ENCODE measurements around the gene LIN28A.
A peak's percentile ranks its signal among the peaks of the same experiment; 100 is the strongest.

The LIN28A gene

GRCh38 chr1:26431979-26432695 lies 21.5 kb downstream of the LIN28A start, which contains the start of gene DHDDS:
Gene DHDDS, plus strand, starts transcription at chr1:26432321. Its CDS starts 625 bp downstream, at chr1:26432946.
- peak; percentile 88 for DNase-seq (ENCODE audit: low read depth, low spot score)
- H3K27ac ChIP-seq = peak within 1 kb of the TSS; percentile 69

- H3K27ac ChIP-seq = peak overlapping the region; percentile 69
Measured at GRCh38 chr1:26432793-26433192, 22.2 kb downstream of the LIN28A start.

DNA sequence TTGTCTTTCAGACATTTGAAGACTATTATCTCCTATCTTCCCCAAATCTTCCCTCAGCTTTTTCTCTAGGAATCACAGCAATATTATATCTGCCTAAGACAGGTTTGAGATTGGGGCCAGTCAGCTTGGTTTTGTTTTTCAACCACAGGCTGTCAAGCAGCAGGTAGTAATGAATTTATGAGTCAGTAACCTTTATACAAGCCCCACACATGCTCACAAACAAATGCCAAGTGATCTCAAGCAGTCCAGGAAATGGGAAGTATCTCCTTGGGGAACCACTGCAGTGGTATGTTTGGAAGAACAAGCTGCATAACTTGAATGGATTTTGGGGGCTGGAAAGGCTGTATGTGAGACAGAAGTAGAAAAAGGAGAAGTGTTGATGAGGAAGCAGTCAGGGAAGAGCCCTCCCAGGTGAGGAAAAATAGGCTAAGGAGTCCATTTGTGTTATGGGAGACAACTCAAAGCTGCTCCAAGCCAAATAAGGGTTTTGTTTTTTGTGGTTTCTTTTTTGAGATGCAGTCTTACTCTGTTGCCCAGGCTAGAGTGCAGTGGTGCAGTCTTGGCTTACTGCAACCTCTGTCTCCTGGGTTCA lies 23.6 kb downstream of the LIN28A start:
- peak; percentile 3 for DNase-seq (ENCODE audit: low read depth, low spot score)
- H3K27ac ChIP-seq = no peak overlapping the region

More at GRCh38 chr1:26432793-26433192, 22.2 kb downstream of the LIN28A start:
- no peak for DNase-seq (ENCODE audit: low read depth, low spot score)

- no peak overlapping the region for H3K27ac ChIP-seq
- DNase-seq (ENCODE audit: low read depth, low spot score) = no peak
Measured at GRCh38 chr1:26438041-26438440, 27.4 kb downstream of the LIN28A start.

DNA sequence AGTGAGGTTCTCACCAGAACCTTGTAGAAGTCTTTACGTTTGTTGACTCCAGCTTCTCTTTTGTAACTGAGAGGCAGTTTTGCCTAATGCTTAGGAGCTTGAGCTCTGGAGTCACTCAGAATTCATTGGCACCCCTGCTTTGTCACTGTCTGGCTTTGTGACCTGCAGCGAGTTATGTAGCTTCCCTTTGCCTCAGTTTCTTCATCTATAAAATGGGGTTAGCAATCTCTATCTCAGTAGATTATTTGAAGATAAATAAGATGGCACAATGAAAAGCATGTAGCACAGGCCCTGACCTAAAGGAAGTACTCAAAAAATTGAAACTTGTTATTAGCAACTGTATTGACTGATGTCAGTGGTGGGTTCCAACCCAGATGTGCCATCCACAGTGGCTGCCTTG lies 29.6 kb downstream of the LIN28A start:
- DNase-seq (ENCODE audit: low read depth, low spot score) = no peak
- no peak overlapping the region for H3K27ac ChIP-seq

DNA sequence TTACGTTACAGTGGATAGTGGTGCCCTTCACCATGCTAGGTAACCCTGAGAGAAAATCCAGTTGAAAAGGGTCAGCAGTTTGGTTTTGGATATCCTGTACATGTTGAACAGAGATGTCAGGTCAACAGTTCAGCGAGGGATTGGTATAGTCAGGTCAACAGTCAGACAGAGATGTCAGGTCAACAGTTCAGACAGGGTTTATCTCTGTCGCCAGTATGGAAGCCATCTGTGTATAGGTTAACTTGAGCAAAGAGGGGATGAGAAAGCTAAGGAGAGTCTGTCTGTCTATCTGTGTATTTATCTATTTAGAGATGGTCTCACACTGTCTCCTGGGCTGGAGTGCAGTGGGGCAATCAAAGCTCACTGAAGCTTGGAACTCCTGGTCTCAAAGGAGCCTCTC lies 39.3 kb downstream of the LIN28A start:
- no peak overlapping the region for H3K27ac ChIP-seq
- no peak for DNase-seq (ENCODE audit: low read depth, low spot score)

DNA sequence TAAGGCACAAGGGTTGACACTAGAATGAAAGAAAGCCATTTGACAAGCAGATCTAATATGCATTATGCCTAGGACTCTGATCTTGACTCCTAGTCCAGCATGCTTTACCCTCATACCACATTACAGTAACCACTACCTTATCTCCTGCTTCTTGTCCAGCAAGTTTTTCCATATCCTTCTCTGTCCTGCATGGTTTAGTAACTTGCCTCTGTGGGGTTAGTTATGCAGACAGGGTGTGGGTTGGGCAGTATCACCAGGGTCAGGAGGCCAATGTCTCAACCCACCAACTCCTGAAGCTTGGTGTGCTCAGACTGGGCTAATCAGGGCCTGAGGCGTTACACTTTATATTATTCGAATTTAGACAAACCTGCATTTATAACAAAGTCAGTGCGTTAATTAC lies 40.3 kb downstream of the LIN28A start:
- DNase-seq (ENCODE audit: low read depth, low spot score) = no peak
- H3K27ac ChIP-seq = no peak overlapping the region

- no peak for DNase-seq (ENCODE audit: low read depth, low spot score)
- H3K27ac ChIP-seq = no peak overlapping the region
Measured at GRCh38 chr1:26452459-26453183, 42.0 kb downstream of the LIN28A start.

DNA sequence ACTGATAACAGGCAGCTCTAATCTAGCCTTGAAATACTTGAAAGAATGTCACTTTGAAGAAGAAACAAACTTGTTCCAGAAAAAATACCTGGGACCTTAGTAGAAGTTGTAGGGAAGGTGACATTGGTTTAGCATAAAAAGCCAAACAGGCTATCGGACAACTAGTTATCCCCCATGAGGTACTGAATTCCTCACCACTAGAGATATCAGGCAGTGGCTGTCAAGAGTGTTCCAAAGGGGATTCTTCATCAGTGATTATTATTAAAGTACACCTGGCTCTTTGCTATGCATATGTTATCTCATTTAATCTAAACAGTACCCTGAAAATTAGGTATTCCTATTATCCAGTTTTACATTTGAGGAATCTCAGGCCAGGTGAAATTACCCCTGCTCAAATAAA lies 48.5 kb downstream of the LIN28A start:
- DNase-seq (ENCODE audit: low read depth, low spot score) = no peak
- H3K27ac ChIP-seq = no peak overlapping the region

DNA sequence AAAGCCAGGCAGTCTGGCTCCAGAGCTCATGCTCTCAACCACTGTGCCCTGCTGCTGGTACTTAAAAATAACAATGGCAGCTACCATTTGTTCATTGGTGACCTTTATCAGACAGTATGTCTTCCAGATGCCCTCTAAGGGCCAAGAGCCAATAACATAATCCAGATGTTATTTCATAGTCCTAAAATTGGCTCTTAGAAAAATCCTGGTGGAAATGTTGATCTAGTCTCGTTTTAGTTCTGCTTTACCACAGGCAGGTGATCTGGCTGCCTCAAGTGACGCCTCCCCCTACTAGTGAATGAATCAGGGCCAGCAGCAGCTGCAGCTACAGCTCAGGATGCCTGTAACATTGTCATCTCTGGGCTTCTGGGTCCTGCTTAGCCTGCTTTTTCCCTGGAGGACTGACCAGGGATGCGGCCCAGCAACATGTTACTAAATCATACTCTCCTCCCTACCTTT lies 49.0 kb downstream of the LIN28A start:
- no peak overlapping the region for H3K27ac ChIP-seq

DNA sequence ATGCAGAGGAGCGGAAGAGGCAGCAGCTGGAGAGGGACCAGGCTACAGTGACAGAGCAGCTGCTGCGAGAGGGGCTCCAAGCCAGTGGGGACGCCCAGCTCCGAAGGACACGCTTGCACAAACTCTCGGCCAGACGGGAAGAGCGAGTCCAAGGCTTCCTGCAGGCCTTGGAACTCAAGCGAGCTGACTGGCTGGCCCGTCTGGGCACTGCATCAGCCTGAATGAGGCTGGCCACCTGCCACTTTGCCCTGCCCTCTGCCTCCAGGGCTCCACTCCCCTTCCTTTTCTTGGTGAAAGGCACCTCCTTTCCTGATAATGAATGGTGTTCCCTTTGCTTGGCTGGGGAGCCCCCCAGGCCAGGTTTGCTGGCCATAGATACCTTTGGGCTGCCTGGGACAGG lies 58.3 kb downstream of the LIN28A start:
- no peak overlapping the region for H3K27ac ChIP-seq

More for the DNA sequence above, 49.0 kb downstream of the LIN28A start:
- no peak for DNase-seq (ENCODE audit: low read depth, low spot score)

GRCh38 chr1:26469558-26469957 lies 58.9 kb downstream of the LIN28A start:
- no peak for DNase-seq (ENCODE audit: low read depth, low spot score)
- H3K27ac ChIP-seq = no peak overlapping the region

More for the DNA sequence above, 58.3 kb downstream of the LIN28A start:
- no peak for DNase-seq (ENCODE audit: low read depth, low spot score)

DNA sequence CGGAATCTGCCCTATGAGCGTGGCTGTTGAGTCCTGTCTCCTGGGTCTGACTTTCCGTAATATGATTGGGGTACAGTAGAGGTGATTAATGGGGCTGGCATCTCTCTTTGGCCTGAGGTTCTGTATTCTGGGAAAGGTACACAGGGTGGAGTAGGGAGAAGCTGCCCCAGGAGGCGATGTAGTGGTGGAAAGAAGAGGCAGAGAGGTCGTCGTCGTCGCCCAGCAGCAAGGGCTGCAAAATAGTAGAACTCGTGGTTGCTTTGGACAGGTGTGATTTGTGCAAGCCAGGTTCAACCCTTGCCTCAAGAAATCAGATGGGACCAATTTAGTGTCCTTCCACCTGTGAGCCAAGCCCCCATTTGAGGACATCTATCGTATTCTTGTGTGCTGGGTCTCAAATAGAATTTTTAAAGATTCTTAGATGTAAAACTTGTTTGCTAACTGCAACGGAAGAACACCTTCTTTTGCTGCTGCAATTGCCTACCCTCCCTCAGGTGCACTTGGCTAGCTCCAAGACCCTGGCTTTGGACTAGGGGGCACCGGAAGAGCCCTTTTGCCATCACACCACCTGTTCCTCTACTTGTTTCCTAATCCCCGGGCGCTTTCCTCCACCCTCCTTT lies 60.4 kb downstream of the LIN28A start:
- DNase-seq (ENCODE audit: low read depth, low spot score) = no peak
- H3K27ac ChIP-seq = peak overlapping the region; percentile 22

DNA sequence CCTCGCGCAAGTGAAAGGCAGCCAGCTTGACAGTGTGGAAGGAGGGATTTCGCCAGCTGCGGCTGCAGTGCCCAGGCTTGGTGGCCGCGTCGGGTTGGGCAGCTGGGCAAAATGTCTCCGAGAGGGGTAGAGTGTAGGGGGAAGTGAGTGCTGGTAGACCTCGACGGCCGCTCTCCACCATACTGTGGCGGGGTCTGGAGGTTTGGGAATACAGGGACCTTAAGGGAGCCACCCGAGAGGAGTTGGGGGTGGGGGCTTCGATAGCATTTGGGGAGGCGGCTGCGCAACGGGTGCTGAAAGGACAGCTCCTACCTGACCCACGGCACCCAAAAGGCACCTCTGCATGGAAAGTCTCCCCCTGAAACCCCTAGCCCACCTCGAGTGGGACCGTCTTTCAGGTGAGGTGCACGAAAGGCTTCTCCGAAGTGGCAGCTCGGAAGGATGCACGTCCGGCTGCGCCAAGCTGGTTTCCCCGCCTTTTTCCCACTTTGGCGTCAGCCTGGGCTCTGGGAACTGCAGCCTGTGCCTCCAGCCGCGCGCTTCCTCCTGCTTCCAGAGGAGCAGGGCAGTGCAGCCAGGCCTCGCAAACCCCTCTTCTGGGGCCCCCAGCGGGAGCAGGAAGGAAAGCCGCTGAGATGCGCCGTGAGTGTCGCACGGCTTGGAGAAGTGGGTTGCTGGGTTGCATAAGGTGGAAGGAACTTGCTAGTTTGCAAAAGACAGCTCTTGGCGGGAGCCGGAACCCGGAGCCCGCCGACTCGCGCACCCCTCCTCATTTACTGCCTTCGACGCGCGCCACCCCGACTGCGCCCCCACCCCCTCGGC lies 61.1 kb downstream of the LIN28A start:
- DNase-seq (ENCODE audit: low read depth, low spot score) = no peak
- H3K27ac ChIP-seq = peak overlapping the region; percentile 93

DNA sequence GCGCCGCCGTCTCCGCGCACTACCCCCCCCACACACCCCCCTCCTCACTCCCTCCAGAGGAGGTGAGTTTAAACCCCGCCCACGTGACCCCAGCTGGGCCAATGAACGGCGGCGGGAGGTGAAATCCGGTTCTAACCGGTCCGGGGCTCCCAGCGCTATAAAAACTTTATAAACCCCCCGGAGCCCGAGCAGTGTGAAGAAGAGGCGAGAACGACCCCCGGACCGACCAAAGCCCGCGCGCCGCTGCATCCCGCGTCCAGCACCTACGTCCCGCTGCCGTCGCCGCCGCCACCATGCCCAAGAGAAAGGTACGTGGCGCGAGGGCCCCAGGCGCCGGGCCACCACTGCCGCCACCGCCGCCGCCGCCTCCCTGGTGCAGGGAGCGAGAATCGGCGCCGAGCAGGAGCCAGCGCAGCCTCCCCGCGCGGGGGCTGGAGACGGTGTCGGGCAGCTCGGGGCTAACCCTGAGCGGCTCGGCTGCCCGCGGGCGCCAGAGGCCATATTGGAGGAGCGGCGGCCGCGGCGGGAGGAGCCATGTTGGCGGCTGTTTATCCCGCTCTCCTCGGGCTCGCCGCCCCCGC lies 61.8 kb downstream of the LIN28A start, which contains the start of gene HMGN2:
TSS of gene HMGN2 (plus strand) at position 121 of the 581 bp plus-strand sequence. CDS start at position 294, 173 bp downstream.
- peak within 1 kb of the TSS; percentile 93 for H3K27ac ChIP-seq
- no peak for DNase-seq (ENCODE audit: low read depth, low spot score)

DNA sequence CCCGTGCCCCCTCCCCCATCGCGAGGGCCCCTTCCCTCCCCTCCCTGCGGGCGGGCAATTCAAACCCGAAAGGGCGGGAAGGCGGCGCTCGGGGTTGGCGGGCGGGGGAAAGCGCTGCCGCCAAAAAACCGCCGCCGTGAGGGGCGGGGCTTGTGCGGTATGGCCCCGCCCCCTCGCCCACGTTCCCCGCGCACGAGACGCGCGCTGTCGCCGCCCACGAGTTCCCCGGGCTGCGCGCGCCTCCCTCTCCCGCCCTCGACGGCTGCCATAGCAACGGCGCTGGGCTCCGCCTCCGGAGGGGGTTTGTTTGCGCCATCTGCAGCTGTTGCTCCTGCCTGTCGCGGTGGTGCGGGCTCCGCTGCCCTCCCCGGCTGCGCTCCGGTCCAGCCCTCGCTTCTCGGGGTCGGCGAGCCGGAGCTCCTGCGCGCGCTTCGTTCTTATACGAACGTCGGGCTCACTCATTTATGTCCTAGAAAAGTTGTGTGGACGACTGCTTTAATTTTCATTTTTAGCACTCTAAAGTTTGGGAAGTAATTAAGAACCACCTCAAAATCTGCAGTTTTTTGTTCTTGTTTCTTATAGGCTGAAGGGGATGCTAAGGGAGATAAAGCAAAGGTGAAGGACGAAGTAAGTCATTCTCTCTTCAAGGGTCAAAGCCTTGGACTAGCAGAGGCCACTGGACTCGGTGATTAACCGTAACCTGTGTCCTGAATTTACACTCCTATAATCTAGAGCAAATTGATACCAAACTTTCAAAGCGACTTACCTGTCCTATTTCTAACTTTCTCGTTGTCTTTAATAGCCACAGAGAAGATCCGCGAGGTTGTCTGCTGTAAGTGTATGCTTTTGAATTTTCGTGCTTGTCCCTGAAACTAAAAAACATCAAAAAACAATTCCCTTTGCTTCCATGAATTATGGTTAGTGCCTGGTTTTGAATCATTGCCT lies 62.6 kb downstream of the LIN28A start:
- peak overlapping the region; percentile 93 for H3K27ac ChIP-seq

GRCh38 chr1:26474818-26475217 lies 64.2 kb downstream of the LIN28A start:
- no peak overlapping the region for H3K27ac ChIP-seq

More for the DNA sequence above, 62.6 kb downstream of the LIN28A start:
- peak; percentile 31 for DNase-seq (ENCODE audit: low read depth, low spot score)

GRCh38 chr1:26475989-26476388 lies 65.4 kb downstream of the LIN28A start:
- H3K27ac ChIP-seq = no peak overlapping the region
- no peak for DNase-seq (ENCODE audit: low read depth, low spot score)

More at GRCh38 chr1:26474818-26475217, 64.2 kb downstream of the LIN28A start:
- DNase-seq (ENCODE audit: low read depth, low spot score) = no peak

Measured in epithelial cell of prostate (primary cell).